NCI-H526 treated with DMSO at 0.1 percent for 48 hours (cell line): ENCODE results near the gene AGAP1.

ENCODE experiments used
- DNase-seq: peaks from one replicate; lab custom pipeline; 2025; lab: John Stamatoyannopoulos, UW

Gene AGAP1

DNA sequence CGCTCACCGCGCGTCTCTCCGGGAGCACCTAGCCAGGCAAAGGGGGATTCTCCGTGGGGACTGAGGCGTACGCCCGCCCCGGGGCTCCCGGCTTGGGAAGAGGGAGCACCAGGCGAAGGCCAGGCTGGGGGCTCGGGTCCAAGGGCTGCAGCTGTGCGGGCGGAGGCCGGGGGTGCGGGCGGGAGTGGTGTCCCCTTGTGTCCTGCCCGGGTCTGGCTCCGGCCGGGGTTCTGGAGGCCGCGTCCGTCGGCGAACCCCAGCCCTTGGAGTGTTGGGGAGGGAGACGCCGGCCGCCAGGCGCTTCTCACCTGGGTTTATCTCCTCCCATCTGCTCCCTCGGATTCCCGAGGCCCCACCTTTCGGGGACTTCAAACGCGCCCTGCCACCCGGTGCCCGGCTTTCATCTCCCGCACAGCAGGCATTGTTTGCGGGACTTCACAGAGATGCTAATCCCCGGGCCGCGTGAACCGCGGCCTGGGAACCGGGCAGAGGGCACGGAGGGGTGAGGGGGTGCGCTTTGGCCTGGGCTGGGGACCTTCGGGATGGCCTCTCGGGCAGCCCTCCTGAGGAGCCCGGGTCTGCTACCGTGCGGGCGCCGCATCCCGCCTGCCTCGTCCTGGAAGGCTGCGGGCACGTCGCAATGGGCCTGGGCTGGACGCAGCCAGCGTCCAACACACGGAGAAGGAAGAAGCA lies 679.3 kb downstream of the AGAP1 start:
- no peak for DNase-seq

DNA sequence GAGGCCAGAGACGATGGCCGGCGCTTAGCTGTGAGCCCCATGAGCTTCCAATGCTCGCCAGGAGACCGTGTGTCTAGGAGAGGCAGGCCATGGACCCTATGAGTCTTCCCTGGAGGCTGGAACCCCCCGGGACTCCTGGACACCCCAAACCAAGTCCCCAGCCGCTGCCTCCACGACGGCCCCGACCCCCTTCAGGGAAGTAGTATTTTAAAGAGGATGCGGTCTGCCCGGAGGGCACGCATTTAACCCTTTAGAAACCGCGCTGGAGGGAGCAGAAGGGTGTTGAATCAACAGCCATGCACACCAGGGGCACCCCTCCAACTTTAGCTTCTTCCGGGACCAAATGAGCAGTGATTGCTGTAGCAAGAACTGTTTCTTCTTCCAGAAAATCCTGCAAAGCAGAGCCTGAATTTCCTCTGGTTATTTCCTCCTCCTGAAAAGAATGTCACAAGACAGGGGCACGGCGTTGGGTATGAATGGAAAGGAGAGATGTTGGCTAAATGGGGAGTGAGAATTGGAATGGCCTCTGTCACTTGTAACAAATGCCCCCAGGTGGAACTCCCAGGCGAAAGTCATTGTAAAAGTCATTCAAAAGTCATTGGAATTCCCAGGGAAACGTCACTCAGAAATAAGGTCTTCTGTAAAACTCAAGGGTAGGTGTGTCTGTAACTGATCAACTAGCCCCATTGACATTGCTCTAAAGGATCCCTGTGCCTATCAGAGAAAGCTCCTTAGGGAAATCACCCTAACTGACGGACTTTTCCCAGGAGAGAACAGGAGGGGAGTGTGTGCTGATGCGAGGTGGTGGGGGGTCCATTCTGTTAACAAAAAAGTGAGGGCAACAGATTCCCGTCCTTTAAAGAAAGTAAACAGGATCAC lies 680.1 kb downstream of the AGAP1 start:
- DNase-seq, result no peak

DNA sequence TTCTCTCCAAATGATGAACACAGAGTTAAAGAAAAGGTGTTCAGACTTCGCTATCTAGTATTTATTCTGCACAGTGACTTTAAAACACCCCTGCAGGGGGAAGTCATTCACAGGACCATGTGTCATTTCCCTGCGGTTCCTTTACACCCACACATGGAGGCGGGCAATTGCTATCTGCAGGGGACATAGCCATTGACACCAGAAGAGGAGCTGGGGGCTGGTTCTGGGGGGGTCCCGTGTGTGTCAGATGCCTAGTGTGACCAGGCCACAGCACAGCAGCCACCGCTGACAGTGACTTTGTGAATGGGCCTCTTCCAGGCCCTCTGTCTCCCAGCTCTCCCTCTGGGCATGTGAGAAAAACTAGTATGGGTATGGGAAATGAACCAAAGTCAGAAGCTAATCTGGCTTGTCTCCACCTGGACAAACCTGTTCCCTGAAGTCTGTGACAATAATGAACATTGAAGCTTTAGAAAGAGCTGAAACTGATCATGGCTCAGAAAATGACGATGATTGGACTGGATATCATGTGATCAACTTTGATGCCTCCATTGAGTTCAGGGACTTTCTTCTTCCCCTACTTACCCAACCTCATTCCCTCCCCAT lies 681.8 kb downstream of the AGAP1 start:
- DNase-seq, result no peak

DNA sequence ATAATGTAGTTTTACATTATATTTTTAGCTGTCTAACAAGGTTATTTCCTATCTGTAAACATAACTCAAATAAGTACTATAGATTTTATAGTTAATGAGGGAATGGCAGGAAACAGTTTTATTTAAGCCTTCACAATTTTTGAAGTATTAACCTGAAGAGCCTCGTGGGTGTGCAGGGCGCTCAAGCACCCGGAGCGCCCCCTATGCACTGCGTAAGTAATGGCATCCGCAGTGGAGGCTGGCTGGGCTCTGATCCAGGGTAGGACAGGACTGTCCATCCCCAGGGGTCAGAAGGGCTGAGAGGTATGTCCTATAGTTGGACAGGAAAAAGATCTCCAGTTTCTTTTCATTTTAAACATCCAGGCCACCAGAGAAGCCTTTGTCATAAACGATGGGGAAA lies 682.6 kb downstream of the AGAP1 start:
- DNase-seq, result no peak

DNA sequence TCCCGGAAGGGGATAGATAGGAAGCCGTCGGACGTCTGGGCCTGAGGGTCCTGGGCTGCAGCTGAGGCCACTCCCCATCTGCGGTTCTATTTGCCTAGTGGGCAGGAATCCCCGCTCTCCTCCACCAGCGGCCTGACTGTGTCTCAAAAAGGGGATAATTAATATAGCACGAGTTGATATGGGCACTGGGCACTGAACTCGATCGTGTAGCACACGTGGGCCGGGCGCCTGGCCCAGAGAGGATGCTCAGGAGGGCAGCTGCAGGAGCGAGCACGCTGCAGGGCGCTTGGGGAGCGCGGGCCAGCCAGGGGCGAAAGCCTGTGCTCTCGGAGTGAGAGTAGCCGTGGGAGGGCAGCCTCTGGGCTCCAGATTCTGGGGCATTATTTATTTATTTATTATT lies 683.1 kb downstream of the AGAP1 start:
- DNase-seq, result no peak

DNA sequence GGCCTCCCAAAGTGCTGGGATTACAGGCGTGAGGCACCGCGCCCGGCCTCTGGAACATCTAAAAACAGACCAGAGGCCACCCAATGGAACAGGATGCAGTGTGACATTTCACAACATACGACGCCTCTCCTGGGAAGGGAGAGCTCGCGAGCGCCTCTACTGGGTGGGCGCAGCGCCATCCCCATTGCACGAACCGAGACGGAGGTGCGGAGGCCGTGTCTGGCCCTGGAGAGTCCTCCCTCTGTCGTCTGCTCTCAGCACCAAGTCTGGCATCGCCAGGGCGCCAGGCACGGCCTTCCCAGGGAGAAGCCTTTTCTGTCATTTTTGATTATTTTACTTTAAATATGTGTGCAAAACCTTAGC lies 683.7 kb downstream of the AGAP1 start:
- DNase-seq, result peak; percentile 41

DNA sequence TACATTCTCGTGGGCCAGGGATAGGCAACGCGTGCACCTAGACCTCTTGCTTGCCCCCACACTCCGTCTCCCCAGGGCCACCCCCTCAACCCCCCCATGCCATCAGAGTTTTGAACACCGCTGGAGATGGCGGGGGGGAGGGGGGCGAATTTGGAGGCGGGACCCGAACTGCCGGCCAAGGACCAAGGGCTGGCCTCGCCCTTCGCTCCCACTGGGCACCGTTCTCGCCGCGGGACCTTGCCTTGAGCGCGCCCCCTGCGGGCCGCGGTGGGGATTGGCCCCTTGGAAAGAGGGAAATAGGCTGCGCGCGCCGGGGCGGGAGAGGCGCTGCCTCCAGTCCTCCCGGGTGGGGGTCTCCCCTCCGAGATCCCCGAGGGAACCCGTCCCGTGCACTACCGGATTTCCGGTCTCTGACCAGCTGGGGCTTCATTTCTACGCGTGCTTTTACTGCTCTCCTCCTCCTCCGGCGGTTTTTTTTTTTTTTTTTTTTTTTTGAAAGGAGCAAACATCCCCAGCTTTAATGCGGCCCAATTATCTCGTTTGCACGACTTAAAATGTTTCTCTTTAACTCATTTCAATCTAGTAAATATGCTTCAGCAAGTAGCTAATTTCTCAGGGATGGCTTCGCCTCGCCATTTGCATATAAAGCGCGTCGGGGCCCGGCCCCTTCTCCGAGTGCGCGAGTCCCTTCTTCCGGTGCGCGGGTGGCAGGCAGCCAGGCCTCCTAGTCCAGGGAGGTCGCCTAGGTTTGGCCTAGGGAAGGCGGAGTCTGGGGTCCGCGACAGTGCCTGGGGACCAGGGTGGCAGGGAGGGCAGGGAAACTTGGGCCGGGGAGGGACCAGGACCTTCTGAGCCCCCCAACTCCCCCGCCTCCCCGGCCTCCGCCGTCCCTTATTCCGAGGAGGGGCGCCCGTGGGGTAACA lies 684.4 kb downstream of the AGAP1 start:
- peak; percentile 45 for DNase-seq

DNA sequence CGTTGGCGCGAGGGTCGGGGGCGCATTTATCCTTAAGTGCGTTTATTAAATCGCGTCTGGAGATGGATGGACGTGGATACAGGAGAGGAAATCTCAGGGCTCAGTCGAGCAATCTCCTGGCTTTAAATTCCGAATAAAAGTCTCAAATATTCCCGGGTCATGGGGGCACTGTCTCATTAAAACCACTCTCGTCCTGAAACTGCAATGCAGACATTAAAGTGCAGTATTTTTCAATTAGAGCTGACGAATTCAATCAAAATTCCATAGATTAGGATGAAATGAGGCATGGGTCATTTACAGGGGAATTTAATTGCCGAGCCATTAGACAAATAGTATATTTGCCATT lies 685.0 kb downstream of the AGAP1 start:
- no peak for DNase-seq

DNA sequence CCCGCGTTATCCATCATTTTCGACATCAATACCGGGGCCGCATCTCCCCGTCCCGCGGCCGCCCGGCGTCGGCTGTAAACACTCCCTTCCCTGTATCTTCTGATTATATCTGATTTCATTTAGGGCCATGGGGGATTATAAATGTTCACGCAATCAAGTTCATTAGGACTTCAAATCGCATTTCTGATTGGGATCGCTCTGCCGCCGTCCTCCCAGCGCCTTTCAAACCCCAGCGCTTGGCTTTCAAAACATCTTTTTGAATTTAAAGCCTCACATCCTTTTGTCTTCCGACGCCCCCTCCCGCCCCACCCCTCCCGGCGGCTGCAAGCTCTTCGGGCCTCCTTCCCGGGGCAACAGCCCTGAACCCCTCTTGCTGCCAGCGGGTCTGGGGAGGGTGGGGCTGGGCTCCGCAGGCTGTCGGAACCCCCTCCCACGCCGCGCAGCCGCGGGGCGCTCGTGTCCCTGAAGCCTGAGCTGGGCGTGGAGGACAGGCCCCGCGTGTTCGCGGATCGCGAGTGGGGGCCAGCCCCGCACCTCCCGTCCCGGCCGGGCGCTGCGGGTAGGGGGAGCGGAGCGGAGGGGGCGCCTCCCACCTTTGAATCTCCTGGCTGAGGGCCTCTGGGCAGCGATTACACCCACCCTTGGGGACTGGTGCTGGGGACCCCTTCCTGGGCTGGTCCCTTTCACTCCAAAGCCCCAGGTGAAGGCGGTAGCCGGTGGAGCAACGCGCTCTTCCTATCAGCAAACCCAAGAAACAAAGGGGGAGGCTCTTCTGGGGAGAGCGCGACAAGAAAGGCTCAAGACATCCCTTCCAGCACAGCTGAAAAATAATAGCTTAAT lies 685.6 kb downstream of the AGAP1 start:
- DNase-seq, result no peak

DNA sequence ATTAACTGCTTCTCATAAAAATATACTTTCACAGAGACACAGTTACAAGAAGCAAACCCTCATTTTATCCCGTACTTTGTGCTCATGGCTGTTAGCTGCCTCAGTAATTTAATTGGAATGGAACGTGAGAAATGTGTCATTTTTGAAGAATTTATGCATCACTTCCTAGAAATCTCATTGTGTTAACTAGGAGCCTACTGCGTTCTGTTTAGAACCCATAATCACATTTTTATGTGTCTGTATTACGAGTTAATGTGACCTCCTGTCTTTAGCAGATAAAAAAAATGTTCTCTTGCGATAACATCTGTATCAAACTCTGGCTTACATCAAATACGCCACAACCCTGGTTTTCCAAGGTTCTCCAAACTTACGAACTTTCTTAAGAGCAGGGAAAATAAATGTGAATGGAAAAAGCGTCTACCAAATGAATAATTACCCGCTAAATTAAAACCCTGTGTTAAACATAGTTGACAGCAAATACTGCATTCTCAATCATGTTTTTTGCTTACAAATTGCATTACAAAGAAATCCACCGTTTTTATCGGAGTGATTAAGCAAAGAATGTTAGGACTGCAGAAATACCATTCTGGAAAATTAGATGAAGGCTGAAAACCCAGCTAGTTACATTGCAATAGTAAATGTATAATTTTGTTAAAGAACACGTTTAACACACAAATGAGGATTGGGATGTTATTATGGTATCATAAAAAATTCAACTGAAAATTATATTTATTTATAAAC lies 686.4 kb downstream of the AGAP1 start:
- no peak for DNase-seq

DNA sequence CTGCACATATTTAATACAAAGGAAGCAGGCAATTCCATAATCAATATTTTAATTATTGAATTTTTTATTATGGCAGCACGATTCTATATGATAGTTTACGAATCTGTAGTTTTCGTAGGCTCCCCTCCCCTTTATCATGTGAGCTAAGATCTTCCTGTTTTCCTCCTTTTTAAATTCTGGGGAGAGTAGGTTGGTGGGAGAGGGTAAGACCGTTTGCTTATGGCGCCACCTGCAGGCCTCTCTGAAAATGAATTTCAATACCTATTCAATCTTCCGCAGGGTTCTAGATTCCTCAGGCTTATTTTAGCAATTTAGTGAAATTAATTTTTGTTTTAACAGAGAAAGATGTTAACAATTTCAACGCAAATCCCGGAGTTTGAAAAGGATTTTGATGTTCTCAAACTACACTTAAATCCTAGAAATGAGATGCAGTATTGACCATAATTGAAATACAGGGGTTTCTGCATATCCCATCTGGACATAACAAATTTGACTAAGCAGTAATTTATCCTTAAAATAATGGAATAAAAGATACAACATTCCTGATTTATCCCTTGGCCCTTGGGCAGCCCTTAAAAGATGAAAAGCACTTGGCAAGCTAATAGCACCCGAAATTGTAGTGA lies 687.1 kb downstream of the AGAP1 start:
- peak; percentile 48 for DNase-seq
